Glomerular visceral epithelial cell (primary cell): ENCODE measurements around the gene OR12D1.
A peak's percentile ranks its signal among the peaks of the same experiment; 100 is the strongest.
"Not testable (repeated sequence)": the region's sequence is repeated elsewhere in the genome, so short reads cannot be mapped to it uniquely, and the experiment has no call there.

Experiments used
- DNase-seq: peaks from one replicate; pipeline ENCODE4 v3.0.0-alpha.2; 2016; ENCODE audit errors: extremely low spot score

The OR12D1 gene

GRCh38 chr6:29414588-29414987, at the start of gene OR12D1:
Gene OR12D1 (plus strand): TSS chr6:29414928.
- DNase-seq: peak; percentile 63

- no peak for DNase-seq
Observed at GRCh38 chr6:29368765-29369164, 46.0 kb upstream of the OR12D1 start, which contains the start of gene OR5V1. Gene OR5V1 (minus strand): TSS chr6:29368865. CDS start chr6:29356195, 12,670 bp downstream.

- no peak for DNase-seq
Observed at GRCh38 chr6:29375191-29375590, 39.5 kb upstream of the OR12D1 start, which contains the start of gene OR12D3. Gene OR12D3 (minus strand): TSS chr6:29375291. CDS start chr6:29375287, 4 bp downstream.

GRCh38 chr6:29376003-29376402, 38.7 kb upstream of the OR12D1 start:
- peak; percentile 23 for DNase-seq

GRCh38 chr6:29388533-29388932, 26.2 kb upstream of the OR12D1 start:
- no peak for DNase-seq

- no peak for DNase-seq
Observed at GRCh38 chr6:29395331-29395730, 19.4 kb upstream of the OR12D1 start, which contains the start of gene OR12D2. Gene OR12D2 (plus strand): TSS chr6:29395631. CDS start chr6:29396700, 1,069 bp downstream.

- DNase-seq: no peak
Observed at GRCh38 chr6:29399525-29399924, 15.2 kb upstream of the OR12D1 start.

- no peak for DNase-seq
Observed at GRCh38 chr6:29403801-29404200, 10.9 kb upstream of the OR12D1 start.

- peak; percentile 71 for DNase-seq
Observed at GRCh38 chr6:29419516-29419915, 4.8 kb downstream of the OR12D1 start.

- no peak for DNase-seq
Observed at GRCh38 chr6:29424168-29424567, 9.4 kb downstream of the OR12D1 start.

GRCh38 chr6:29424575-29424974, 9.8 kb downstream of the OR12D1 start:
- DNase-seq: peak; percentile 13

GRCh38 chr6:29425075-29425474, 10.3 kb downstream of the OR12D1 start:
- DNase-seq: no peak

- DNase-seq: no peak
Observed at GRCh38 chr6:29426654-29427053, 11.9 kb downstream of the OR12D1 start.

GRCh38 chr6:29436730-29437129, 22.0 kb downstream of the OR12D1 start:
- not testable (repeated sequence) for DNase-seq

- DNase-seq: no peak
Observed at GRCh38 chr6:29439006-29439405, 24.3 kb downstream of the OR12D1 start, which contains the start of gene OR10C1. Gene OR10C1 (plus strand): TSS chr6:29439306. CDS start chr6:29440016, 710 bp downstream.

- DNase-seq: no peak
Observed at GRCh38 chr6:29442719-29443118, 28.0 kb downstream of the OR12D1 start.

- not testable (repeated sequence) for DNase-seq
Observed at GRCh38 chr6:29444031-29444430, 29.3 kb downstream of the OR12D1 start.

GRCh38 chr6:29447670-29448069, 32.9 kb downstream of the OR12D1 start:
- peak; percentile 63 for DNase-seq

- peak; percentile 59 for DNase-seq
Observed at GRCh38 chr6:29451471-29452193, 36.9 kb downstream of the OR12D1 start.

GRCh38 chr6:29456971-29457370, 42.2 kb downstream of the OR12D1 start, which contains the start of the genes OR11A1 and OR2H1:
Gene OR11A1 (minus strand): TSS chr6:29457071. CDS start chr6:29427641, 29,430 bp downstream.
Gene OR2H1 (plus strand): TSS chr6:29457155. CDS start chr6:29461770, 4,615 bp downstream.
- DNase-seq: no peak

GRCh38 chr6:29461021-29461814, 46.5 kb downstream of the OR12D1 start:
- DNase-seq: no peak

- no peak for DNase-seq
Observed at GRCh38 chr6:29462022-29462421, 47.3 kb downstream of the OR12D1 start.
